Daoy (cell line): ENCODE data around the gene KCNC3. TPM values are rescaled to one million over a fixed set of nuclear protein-coding genes. Genes with fewer than 3 reads are reported as not detected.

Source experiments
- DNase-seq: peaks from one replicate; pipeline ENCODE4 v3.0.0-alpha.2; 2015; ENCODE audit warnings: low read depth
- total RNA-seq: library from RNA; depleted of rRNA; stranded (reverse); fragments of >200 nt; shearing (Covaris generic); gene quantifications from 2 replicates; pipeline ENCODE4 v1.2.3, GENCODE V29; 2014; rRNA removed

KCNC3 gene
- 0.06 and 0.15 TPM in 2 replicates for total RNA-seq

DNA sequence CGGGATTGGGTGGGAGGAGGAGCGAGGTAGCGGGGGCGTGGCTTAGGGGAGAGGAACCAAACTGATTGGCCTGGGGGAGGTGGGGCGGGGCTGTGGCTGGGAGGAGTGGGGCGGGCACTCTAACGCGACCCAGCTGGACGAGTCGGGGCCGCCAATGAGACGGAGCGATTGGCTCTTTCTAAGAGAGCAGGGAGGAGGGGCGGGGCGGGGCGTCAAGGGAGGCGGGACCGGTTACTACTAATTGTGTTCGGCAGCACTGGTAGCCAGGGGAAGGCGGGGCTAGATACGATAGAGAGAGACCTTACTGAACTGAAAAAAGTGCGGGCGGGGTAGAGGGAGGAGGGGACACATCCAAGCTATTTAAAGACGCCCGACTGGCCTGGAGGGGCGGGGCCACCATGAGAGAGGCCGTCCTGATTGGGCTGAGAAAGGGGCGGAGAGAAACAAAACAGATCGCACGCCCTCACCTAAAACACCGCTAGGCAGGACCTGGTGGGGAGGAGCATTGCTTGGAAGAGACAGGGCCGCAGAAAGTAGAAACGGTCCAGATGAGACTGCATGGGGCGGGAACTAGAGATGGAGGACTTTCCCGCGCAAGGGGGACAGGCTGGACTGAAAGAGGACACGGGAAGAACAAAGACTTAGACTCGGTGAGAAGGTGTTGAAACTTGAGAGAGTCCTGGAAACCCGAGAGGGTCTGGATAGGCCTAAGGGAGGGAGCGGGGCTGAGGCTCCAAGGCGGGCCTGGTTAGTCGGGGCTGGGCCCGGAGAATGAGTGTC is at the start of gene KCNC3:
Gene KCNC3 (minus strand): TSS at position 232 of the 780 bp plus-strand sequence. CDS start 295 bp downstream, outside the sequence.
- DNase-seq, result peak; percentile 100

DNA sequence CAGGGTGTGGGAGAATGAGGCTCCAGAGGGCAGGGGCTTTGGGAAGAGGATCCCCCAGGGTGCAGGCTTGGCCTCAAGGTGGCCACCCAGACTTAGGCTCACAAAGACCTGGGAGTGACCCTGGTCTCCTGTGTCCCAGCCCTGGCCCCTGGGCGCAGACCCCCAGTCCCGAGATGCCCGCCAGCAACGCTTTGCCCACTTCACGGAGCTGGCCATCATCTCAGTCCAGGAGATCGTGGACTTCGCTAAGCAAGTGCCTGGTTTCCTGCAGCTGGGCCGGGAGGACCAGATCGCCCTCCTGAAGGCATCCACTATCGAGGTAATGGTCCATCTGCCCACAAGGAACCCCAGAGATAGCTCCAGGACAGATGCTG is 49.7 kb upstream of the KCNC3 start:
- no peak for DNase-seq

DNA sequence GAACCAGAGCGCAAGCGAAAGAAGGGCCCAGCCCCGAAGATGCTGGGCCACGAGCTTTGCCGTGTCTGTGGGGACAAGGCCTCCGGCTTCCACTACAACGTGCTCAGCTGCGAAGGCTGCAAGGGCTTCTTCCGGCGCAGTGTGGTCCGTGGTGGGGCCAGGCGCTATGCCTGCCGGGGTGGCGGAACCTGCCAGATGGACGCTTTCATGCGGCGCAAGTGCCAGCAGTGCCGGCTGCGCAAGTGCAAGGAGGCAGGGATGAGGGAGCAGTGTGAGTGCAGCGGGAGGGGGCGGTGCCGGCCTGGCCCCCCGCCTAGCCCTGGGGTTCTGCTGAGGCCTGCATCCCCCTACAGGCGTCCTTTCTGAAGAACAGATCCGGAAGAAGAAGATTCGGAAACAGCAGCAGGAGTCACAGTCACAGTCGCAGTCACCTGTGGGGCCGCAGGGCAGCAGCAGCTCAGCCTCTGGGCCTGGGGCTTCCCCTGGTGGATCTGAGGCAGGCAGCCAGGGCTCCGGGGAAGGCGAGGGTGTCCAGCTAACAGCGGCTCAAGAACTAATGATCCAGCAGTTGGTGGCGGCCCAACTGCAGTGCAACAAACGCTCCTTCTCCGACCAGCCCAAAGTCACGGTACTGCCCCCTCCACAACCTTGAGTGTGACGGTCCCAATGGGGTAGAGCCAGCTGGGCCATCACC is 49.1 kb upstream of the KCNC3 start:
- no peak for DNase-seq

DNA sequence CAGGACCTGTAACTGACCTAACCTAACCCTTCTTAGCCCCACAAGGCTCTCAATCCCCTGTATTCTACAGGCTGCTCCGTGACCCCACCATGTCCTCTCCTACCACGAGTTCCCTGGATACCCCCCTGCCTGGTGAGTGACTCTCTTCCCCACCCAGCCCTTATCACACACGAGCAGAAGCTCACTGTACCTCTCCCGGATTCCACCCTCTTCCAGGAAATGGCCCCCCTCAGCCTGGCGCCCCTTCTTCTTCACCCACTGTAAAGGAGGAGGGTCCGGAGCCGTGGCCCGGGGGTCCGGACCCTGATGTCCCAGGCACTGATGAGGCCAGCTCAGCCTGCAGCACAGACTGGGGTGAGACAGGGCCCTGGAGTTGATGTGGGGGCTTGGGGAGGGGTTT is 48.3 kb upstream of the KCNC3 start:
- DNase-seq, result no peak

DNA sequence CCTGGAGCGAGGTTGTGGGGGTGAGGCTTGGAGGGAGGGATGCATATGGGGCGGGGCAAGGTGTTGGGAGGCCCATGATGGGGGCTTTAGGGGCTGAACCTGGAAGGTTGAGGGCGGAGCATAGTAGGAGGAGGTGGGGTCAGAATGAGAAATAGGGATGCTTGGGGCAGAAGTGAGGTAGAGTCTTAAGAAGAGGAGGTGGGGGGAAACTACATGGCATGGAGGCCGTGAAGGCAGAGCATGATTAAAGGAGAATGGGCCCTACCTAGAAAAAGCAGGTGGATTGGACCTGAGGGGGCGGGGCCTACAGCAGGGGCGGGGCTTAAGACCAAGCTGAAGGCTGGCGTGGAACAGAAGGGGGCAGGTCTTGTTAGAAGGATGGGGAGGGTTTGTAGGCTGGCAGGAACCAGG is 47.9 kb upstream of the KCNC3 start:
- DNase-seq, result no peak

DNA sequence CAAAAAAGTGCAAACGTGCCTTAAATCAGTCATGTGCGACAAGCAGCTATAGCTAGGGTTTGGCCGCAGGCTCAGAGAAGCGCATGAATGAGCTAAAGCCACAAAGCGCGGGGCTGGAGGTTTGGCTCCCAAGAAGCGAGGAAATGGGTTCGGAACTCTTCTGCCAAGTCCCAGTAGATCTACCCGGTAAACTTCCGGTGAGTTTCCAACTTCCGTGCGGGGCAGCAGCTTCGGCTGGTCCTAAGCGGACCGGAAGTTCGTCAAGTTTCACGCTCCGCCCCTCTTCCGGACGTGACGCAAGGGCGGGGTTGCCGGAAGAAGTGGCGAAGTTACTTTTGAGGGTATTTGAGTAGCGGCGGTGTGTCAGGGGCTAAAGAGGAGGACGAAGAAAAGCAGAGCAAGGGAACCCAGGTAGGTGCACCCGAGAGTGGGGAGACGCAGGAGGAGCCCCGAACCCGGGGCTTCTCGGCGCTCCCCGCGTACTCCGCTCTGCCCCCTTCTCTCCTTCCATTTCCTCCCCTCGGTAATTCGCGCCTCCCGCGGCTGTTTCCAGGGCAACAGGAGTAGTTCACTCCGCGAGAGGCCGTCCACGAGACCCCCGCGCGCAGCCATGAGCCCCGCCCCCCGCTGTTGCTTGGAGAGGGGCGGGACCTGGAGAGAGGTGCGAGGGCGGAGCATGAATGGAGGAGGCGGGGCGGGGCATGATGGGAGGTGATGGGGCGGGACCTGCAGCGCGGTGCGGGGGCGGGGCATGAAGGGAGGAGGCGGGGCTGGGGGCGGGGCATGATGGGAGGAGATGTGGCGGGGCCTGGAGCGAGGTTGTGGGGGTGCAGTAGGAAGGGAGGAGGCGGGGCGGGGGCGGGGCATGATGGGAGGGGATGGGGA is 47.2 kb upstream of the KCNC3 start, which contains the start of gene NR1H2:
Gene NR1H2 (plus strand): TSS at position 292 of the 885 bp plus-strand sequence. CDS start 1,149 bp downstream, outside the sequence.
- DNase-seq, result peak; percentile 97

DNA sequence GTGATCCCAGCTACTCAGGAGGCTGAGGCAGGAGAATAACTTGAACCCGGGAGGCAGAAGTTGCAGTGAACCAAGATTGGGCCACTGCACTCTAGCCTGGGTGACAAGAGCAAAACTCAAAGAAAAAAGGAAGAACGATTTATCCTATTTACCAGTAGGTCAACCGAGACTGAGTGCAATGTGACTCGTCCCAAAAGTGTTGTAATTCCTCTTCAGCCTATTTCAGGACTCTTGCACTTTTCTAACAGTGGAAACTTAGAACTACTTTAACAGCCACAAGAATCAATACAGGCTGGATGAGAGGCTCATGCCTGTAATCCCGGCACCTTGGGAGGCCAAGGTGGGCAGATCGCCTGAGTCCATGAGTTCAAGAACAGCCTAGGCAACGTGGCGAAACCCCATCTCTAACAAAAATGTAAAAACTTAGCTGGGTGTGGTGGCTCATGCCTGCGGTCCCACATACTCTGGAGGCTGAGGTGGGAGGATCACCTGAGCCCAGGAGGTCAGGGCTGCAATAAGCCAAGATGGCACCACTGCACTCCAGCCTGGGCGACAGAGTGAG is 42.8 kb upstream of the KCNC3 start:
- no peak for DNase-seq

DNA sequence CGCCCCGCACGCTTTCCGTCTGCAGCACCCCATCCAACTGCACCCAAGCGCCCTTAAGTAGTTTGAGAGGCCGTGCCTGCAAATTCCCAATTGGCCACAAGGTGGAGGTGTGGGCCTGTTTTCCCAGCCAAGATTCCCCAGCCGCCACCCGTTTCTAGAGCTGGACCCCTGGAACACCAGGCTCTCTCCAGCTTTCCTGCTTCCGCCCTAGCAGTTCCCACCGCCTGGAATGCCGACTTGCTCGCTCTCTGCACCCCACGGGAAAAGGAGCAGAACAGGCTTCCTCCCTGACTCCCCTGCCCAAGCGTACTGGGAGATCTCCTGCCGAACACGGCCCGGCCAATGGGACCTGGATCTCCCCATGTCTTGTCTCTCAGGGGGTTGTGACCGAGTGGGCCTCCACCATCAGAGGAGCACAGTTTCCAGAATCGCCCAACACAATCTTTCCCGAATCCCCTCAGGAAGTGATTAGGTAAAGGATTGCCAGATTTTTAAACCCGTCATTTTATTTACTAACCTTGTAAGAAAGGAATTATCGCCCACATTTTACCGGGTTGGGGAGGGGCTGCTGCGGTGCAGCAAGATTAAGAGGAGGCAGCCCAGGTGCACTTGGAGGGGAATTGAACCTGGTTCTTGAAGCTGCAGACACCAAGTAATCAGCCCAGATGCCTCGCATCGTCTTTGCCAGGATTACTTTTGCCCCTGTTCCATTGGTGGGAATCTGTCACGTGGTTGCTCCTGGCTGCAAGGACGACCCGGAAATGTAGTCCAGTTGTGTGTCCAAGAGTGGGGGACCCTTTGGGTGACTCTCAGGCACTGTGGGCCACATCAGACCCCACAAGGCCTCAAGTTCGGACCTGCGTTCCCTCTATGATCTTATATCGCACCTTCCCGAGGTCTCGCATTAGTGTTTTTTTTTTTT is 39.7 kb upstream of the KCNC3 start:
- peak; percentile 91 for DNase-seq

DNA sequence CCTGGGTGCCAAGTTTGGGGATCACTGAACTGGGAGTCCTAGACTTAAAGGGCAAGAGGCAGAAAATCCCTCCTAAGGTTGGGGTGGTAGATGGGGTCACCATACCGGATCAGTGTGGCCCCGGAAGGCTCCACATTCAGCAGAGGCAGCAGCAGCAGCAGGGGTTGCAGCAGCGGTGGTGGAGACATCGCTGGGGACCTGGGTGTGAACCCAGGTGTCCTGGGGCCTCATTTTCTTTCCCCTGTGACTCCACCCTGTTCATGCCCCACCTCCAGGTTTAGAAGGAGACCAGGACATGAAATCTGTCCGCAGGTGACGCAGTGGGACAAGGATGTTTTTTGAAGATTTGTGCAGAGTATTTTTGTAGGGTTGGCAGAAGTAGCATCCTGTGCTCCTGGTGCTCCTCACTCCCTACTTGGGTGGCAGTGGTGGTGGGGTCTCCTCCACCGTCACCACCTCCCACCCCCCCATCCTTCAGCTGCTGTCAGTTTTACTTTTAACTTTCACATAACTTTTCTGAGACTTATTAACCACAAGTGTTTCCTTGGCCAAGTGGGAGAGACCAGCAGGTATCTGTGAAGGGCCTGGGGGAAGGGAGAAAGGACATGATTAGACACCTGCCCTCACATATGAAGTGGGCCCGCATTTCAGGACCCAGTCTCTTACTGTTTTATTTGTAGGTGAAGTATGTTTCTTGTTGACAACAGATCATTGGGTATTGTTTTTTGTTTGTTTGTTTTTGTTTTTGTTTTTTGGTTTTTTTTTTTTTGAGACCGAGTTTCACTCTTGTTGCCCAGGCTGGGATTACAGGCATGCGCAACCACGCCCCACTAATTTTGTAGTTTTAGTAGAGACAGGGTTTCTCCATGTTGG is 36.5 kb upstream of the KCNC3 start, which contains the start of gene NAPSA:
Gene NAPSA (minus strand): TSS at position 206 of the 873 bp plus-strand sequence. CDS start 18 bp downstream, at position 188.
- no peak for DNase-seq

DNA sequence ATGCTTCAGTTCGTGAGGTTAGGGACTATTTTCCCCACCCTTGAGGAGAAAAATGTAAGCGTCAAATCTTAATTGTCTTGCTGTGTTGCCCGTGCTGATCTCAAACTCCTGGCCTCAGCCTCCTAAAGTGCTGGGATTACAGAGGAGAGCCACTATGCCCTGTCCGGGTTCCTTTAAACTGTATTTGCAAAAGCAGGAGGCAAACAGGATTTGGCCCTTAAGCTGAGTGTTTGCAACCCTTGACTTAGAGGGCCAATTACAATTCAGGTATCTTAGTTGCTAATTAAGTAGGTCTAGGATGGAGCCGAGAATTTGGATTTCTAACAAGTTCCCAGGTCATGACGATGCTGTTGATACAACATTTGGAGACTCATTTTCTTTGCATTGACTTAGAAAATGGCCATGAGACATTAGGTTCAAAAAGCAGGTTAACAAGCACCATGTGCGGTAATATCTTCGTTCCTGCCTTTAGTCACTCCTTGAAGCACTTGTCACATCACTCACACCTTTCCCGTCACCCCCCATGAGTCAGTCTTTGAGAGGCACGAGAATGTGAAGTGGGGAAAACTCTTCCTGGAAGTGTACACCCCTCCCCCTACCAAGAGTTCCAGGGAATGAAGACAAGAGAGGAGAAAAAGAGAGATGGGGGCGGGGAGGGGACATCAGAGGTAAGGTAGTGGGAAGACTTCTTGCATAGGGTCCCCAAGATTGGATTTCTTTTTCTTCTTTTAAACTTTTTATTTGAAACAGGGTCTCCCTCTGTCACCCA is 33.7 kb upstream of the KCNC3 start:
- peak; percentile 32 for DNase-seq

DNA sequence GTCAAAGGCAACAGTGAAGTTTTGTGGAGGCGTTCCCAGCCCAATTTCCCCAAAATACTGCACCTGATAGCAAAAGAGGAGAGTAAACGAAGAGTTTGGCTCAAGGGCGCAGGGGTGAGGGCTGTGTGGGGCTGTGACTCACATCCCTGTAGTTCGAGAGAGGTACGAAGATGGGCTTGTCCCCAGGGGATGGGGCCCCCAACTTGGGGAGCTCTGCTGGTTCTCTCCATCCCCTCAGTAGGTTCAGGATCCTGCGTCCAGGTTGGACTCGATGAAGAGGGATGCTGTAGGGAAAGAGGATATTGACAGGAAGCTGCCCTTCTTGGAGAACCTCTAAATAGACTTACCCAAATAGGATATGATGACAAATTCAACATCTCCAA is 32.8 kb upstream of the KCNC3 start:
- no peak for DNase-seq

DNA sequence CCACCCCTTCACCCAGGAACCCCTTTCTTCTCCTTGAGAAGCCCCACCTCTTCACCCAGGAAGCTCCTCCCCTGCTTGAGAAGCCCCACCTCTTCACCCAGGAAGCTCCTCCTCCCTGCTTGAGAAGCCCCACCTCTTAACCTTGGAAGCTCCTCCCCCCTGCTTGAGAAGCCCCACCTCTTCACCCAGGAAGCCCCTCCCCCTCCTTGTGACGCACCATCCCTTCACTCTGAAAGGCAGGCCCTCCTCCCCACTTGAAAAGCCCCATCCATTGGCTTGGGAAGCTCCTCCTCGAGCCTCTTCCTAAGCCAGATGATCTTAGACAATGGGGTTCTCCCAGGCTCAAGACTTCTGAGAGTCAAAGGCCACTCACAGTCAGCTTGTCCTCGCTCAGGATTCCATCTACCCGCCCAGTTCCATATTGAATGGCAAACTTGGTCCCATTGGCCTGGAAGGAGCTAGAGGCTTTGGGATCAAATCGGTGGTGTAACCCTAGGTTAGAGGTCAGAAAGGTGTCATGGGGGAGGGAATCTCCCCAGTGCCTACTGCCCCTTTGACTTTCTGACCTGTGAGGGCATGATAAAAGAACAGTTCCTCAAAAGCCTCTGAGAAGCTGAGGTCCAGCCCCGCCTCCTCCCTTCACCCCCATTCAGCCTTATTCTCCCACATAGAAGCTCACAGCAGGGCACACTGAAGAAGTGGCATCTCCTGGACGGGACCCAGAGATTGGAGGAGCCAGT is 32.3 kb upstream of the KCNC3 start:
- peak; percentile 23 for DNase-seq

DNA sequence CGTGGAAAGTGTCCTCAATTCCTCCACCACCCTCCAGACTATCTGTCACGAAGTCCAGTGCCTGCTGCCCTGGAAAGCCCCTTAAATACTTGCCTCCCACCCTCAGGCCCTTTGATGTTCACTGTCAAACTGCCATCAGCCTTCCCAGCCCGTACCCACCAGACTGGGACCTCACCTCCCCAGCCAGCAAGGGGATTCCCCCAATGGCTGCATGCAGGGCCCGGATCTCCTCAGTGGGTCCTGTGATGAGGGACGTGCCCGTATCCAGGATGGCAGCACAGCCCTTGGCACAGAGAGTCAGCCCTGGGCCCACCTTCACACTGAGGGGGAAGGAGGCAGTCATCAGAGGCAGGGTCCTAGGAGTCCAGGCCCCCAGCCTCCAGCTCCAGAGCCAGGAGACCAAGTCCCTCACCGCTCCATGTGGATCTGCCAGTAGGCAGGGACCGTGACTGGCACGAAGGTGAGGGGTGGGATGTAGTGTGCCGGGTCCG is 30.2 kb upstream of the KCNC3 start:
- no peak for DNase-seq

DNA sequence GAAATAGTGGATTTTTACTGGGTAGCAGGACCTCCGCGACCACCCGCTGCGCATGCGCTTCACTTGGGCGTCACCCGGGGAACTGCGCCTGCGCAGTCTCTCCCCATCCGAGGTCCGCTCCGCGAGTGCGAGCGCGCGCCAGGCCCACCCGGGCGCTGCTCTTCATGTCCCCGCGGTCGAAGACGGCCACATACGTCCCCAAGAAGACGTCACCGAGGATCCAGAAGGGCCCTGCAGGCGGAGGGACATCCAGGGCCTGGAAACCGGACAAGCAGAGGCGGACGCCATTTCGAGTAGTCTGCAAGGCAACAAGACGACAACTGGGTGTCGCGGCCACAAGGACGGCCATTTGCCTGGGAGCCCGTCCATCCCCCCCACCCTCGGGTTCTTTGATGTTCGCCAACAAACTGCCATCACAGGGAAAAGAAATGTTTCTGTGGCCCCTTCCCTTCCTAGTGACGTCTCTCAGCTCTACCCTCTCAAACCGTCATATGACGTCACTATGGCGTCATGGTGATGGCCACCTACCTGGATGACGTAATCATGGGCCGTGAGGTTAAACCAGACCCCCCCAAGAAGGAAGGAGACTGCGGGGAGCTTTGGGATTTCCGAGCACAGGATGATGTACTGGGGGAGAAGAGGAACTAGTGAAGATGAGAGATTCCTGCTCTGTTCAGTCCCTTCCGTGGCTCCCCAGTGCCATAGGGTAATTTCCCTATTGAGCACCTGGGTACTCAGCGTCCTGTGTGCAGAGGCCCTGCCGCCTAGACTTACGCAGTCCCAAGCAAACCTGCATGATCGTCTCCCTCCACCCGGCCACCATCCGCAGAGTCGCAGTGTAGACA is 29.5 kb upstream of the KCNC3 start:
- no peak for DNase-seq

DNA sequence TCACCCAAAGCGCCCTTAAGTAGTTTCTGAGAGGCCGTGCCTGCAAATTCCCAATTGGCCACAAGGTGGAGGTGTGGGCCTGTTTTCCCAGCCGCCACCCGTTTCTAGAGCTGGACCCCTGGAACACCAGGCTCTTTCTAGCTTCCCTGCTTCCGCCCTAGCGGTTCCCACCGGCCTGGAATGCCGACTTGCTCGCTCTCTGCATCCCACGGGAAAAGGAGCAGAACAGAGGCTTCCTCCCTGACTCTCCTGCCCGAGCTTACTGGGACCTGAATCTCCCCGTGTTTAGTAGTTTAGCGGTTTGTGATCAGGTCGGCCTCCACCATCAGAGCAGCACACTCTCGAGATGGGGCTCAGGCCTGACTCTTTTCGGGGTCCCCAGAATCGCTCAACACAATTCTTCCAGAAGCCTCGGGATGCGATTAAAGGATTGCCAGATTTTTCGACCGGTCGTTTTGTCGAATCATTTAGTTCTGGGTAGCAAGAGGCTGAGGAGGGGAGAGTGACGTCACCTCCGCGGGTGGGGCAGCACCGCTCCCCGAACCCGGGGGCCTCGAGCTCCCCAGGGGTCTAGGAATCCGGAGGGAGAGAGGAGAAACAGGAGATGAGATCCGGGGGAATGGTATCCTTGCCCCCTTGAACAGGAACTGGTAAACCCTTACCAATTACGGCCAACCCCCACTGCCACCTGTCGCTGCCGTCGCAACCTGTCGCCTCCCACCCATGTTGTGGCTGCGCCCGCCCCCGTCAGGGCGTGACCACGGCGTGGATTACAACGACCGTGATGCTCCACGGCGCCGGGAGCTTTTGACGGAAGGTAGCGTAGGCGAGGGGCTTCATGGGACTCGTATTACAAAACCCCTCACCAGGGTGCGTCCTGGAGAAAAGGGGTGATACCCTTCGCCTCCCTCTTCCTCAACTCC is 28.3 kb upstream of the KCNC3 start:
- DNase-seq, result peak; percentile 65

DNA sequence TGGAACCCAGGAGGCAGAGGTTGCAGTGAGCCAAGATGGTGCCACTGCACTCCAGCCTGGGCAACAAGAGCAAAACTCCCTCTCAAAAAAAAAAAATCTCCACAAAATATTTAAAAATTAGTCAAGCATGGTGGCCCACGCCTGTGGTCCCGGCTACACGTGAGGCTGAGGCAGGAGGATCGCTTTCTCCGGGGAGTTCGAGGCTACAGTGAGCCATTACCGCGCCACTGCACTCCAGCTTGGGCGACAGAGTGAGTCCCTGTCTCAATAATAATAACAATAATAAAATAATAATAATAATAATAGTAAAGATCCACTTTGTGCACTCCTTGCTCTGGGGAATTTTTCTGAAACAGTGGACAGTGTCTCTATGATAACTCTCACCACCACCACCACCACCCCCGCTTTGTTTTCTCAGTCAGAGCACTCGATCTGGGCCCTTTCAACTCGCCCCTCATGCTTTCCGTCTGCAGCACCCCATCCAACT is 27.6 kb upstream of the KCNC3 start:
- DNase-seq, result no peak
